Astrocyte of the hippocampus (primary cell): Measurements from ENCODE around the gene TIAM2.

Source experiments
- DNase-seq: peaks from one replicate; pipeline ENCODE4 v3.0.0; 2011; ENCODE audit warnings: low read depth, low spot score

TIAM2 gene

GRCh38 chr6:155061381-155061780 lies 66.3 kb downstream of the TIAM2 start:
- no peak for DNase-seq

DNA sequence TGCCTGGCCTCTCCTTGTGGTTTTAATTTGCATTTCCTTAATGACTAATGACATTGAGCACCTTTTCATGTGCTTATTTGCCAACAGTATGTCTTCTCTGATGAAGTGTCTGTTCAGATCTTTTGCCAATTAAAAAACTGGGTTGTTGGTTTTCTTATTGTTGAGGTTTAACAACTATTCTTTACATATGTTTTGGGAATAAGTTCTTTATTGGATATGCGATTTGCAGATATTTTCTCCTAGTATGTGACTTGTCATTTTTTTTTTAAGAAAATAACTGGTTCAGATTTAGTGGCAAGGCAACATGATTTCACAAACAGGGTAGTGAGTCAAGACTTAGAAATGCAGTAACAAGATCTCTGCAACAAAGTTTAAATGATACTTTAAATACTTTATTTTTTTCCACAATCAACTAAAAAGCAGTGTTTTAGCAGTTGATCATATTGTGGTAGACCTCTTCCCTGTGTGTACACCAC lies 67.8 kb downstream of the TIAM2 start:
- peak; percentile 76 for DNase-seq

- DNase-seq: no peak
These were observed 69.2 kb downstream of the TIAM2 start for GRCh38 chr6:155064303-155064702.

- DNase-seq: no peak
These were observed 71.2 kb downstream of the TIAM2 start for GRCh38 chr6:155066361-155066760.

- DNase-seq: no peak
These were observed 72.0 kb downstream of the TIAM2 start for GRCh38 chr6:155066921-155067680.

DNA sequence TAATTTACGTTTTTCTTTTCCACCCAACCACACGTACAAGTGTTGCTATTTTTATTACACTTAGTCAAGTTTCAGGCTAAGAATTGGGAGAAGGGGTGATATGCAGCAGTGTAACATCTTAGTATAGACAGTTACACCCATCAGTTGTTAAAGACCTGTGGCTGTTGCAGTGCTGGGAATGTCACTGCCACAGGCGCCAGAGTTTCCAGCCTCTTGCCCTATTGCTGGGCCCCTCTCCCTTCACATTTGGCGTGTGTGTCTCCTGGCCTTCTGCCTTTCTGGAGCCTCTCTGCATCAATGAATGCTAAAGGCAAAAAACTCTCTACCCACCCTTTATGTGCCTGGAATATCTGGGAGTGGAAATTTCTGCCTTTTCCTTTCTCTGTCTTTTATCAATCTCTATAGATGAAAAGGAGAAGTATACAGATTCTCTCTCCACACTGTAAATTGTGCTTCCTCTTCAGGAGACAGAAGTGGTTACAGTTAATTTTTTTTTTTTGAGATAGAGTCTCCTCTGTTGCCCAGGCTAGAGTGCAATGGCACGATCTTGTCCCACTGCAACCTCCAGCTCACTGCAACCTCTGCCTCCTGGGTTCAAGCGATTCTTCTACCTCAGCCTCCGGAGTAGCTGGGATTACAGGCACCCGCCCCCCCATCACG lies 73.0 kb downstream of the TIAM2 start:
- no peak for DNase-seq

DNA sequence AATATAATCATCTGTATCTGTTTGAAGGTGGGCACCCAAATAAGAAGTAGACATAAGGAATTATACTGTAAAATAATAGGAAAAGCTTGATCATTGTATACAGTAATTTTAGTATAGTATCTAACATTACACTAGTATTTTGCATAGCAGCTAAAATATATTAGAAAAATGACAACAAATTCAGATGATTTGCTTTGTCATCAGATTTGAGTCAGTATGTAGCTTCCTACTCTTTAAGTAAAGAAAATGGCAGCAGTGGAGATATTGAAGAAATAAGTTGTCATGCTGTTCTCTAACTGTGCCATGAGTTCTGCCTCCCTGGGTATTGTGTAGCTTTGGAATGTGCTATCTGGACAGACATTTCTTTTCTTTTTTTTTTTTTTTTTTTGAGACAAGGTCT lies 74.4 kb downstream of the TIAM2 start:
- no peak for DNase-seq

- no peak for DNase-seq
These were observed 81.0 kb downstream of the TIAM2 start for GRCh38 chr6:155075930-155076695.

- DNase-seq: peak; percentile 43
These were observed 82.2 kb downstream of the TIAM2 start for GRCh38 chr6:155077331-155077730.

DNA sequence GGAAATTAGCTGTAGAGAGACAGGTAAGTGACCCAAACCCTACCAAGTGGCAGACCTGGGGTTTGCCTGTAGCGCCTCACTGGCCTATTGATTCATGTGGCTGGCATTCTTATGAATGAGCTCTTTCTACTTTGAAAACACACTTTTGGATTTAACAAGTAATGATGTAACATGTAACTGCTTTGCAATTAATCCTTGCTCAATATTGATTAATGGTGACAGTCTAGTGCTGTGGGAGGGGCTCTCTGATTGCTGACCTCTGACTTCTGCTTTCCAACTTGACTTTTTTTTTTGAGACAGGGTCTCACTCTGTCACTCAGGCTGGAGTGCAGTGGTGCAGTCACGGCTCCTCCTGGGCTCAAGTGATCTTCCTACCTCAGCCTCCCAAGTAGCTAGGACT lies 82.7 kb downstream of the TIAM2 start:
- DNase-seq: peak; percentile 25

DNA sequence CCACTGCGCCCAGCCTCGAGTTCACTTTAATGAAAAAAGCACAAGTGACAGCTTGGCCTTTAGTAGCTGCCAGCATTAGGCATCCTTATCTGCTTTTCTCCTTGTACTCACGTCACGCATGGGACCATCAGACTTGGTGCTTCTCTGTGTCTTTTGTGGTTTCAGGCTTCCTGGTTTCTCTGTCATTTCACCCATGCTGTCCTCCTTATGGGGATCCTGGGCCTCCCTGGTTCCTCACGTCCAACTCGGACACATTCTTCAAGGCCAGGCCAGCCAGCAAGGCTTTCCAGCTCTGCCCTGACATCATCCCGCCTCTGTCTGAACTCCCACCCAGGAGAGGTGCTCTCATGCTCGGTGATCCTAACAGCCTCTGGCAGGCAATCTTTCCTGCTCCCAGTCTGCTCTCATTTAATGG lies 83.2 kb downstream of the TIAM2 start:
- no peak for DNase-seq

DNA sequence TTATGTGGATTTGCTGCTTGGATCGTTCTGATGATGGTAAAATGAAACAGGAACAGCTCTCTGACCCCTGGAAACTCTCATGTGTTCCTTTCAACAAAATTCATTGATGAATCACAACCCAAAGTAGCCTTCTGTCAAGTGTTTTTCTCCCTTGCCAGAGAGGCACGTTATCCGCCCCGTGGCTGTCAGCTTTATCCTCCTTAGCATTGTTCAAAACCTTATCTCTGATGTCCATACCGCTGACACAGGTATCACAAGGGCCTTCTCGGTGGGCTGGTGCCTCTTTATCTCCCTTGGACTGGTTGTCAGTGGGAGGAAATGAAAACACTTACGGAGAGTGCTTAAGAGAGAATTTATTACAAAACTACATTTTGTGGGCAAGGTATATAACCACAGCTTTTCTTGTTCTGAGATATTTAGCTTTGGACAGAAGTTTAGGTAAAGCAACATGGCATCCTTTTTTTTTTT lies 84.9 kb downstream of the TIAM2 start:
- peak; percentile 19 for DNase-seq

DNA sequence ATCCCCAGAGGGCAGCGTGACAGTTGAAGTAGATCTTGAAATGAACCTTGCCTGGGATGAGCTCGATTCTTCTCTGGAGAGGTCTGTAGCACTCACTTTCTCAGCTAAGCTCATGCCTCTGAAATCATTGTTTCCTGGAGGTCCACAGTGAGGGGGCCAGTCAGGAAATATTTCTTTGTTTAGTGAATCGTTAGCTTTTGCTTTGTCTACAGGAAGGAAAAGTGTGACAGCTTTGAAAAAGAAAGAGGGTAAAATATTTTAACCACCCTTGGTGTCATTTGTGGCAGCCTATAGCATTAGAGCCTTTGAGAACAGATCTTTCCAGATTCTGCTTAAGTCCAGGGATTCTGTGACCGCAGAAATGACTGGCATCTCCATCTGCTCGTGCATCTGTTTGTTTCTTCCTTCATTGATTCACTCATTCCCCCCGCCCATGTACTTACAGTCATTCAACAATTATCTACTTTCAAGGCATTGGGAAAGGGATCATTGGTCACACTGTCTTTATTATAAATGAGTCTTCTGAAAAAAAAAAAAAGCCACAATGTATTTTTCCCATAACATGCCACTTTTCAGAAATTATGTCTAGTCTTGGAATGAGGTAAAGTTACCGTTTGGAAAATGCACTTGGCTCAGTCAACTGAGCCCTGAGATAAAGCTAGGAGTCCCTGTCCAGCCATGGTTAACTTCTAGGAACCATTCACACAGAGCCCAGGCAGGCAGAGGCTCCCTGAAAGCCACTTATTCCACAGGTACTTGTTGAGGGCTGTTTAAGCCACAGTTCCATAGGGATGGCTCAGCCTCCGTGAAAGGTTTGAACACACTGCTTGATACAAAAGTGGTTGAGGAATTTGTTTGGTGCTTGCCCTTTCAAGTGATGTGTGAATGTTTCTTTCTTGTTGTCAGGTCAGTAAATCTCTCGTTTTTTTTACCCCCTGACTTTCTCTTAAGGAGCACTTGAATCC lies 86.0 kb downstream of the TIAM2 start:
- peak; percentile 54 for DNase-seq

GRCh38 chr6:155084431-155085123 lies 89.5 kb downstream of the TIAM2 start:
- DNase-seq: peak; percentile 61

DNA sequence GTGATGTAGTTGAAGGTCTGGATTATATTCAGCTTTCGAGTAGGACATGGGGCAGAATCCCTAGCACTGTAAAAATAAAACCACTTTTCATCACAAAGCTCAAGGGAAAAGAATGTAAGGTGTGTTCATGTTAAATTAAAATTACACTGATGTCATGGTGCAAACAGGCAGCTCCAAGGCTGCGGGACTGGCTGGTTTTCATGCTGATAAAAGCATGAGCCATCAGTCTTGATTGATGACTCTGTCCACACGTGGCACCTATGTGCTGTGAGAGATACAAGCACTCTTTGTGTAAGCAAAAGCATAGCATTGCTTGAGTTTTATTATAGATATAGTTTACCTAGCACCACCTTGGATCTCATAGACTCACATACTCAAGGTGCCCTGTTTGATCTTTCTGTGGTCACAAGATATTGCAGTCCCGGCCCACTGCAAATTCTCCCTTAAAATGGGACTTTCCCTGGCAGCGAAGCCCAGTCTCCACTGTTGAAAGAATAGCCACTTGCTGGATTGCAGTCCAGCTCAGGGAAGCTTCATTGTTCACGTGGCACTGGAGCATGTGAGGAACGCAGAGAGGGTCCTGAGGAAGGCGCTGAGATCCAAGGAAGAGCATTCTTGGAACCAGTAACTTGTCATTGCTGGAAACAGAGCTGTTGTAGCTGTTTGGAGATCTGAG lies 90.6 kb downstream of the TIAM2 start:
- DNase-seq: peak; percentile 87

GRCh38 chr6:155088856-155089255 lies 93.7 kb downstream of the TIAM2 start:
- DNase-seq: no peak

DNA sequence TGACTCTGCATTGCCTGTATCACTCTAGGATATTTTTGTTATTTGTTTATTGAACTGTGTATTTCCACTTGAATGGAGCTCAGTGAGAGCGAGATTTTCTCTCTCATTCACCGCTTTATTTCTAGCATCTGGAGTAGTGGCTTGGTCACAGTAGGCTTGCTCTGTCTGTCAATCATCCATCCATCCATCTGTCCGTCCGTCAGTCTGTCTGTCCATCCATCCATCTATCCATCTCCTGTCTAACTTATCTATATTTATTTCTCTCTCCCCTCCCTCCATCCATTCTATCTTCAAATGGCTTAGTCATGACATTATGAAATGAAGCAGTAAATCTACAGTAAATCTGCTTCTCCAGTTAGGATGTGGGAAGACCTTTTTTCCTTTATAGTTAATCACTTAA lies 94.6 kb downstream of the TIAM2 start:
- no peak for DNase-seq

DNA sequence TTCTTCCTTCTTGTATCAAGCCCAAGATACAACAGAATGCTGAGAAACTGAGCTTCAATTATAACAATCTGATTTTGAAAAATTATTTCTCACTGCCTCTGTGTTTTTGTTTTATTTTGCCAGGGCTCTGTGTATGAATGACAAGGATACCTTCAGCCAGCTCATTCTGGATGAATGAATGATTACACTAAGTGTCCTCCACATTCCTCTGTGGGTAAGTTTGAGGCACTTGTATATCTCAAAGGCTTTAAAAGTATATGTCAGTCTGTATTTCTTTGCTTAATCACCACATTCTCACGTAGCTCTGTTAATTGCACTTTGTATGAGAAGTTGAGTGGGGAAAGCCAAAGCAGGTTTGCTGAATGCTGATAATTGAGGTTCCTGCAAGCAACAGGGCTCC lies 95.1 kb downstream of the TIAM2 start:
- peak; percentile 32 for DNase-seq

DNA sequence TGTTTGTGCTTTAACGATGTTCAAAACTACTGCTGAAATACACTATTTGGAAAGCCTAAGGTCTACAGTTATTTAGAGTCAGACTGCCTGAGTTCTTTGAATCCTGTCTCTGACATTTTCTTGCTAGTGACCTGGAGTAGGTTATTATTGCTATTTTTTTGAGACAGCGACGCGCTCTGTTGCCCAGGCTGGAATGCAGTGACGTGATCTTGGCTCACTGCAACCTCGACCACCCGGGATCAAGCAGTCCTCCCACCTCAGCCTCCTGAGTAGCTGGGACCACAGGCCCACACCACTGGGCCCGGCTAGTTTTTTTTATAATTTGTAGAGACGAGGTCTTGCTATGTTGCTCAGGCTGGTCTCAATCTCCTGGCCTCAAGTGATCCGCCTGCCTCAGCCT lies 96.6 kb downstream of the TIAM2 start:
- DNase-seq: no peak

GRCh38 chr6:155093430-155093829 lies 98.3 kb downstream of the TIAM2 start:
- no peak for DNase-seq
